ENCODE results near the gene ENOX2.
"Not testable (repeated sequence)": the region's sequence is repeated elsewhere in the genome, so short reads cannot be mapped to it uniquely, and the experiment has no call there.

DNA sequence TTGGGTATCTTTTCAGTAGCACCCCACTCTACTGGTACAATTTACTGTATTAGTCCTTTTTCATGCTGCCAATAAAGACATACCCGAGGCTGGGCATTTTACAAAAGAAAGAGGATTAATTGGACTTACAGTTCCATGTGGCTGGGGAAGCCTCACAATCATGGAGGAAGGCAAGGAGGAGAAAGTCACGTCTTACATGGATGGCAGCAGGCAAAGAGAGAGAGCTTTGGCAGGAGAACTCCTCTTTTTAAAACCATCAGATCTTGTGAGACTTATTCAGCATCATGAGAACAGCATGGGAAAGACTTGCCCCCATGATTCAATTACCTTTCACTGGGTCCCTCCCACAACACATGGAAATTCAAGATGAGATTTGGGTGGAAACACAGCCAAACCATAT, 17.4 kb upstream of the ENOX2 start:
- not testable (repeated sequence) for TF ChIP-seq POLR2A, POLR2AphosphoS5, EP300 (IDR thresholded peaks at IDR 0.05)
- TF ChIP-seq, protein P1, sequence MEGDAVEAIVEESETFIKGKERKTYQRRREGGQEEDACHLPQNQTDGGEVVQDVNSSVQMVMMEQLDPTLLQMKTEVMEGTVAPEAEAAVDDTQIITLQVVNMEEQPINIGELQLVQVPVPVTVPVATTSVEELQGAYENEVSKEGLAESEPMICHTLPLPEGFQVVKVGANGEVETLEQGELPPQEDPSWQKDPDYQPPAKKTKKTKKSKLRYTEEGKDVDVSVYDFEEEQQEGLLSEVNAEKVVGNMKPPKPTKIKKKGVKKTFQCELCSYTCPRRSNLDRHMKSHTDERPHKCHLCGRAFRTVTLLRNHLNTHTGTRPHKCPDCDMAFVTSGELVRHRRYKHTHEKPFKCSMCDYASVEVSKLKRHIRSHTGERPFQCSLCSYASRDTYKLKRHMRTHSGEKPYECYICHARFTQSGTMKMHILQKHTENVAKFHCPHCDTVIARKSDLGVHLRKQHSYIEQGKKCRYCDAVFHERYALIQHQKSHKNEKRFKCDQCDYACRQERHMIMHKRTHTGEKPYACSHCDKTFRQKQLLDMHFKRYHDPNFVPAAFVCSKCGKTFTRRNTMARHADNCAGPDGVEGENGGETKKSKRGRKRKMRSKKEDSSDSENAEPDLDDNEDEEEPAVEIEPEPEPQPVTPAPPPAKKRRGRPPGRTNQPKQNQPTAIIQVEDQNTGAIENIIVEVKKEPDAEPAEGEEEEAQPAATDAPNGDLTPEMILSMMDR (IDR thresholded peaks at IDR 0.05) = not testable (repeated sequence)

All from stomach (tissue), 4 donors.